BJ (cell line): Measurements from ENCODE around the gene KIF5A. TPM values are rescaled to one million over a fixed set of nuclear protein-coding genes. Genes with fewer than 3 reads are reported as not detected.

ENCODE experiments used
- CTCF ChIA-PET: fragments of 350-600 bp; formaldehyde crosslinking; extraction: SDS; loops from one replicate; lab custom pipeline; 2021; ENCODE audit warnings: antibody characterized with exemption, inconsistent platforms; lab: Yijun Ruan, JAX
- POLR2A ChIA-PET: fragments of 300-600 bp; sonication (Branson Sonifier 250); formaldehyde crosslinking; extraction: SDS; loops from one replicate; lab custom pipeline; 2021; ENCODE audit warnings: antibody characterized with exemption; lab: Charles Lee
- DNase-seq: peaks from one replicate; pipeline ENCODE4 v3.0.0-alpha.2; 2011; ENCODE audit warnings: low read depth
- H3K27me3 ChIP-seq: 2 replicates; pipeline ENCODE4 v1.6.0; 2011; ENCODE audit warnings: low read length; ENCODE audit not compliant: control insufficient read depth, insufficient read depth
- H3K36me3 ChIP-seq: 2 replicates; pipeline ENCODE4 v1.5.1; 2011; ENCODE audit warnings: low read length; ENCODE audit not compliant: control insufficient read depth, insufficient read depth
- H3K4me3 ChIP-seq: 2 replicates; pipeline ENCODE4 v1.5.1; 2011; ENCODE audit warnings: low read depth, mild to moderate bottlenecking, control low read depth, low read length
- CTCF ChIP-seq: IDR thresholded peaks from 2 replicates; pipeline ENCODE4 v1.5.1; 2011; ENCODE audit warnings: low read depth, mild to moderate bottlenecking, control low read depth, inconsistent platforms, low read length, moderate library complexity; ENCODE audit not compliant: insufficient read depth
- polyA plus RNA-seq: library from polyadenylated mRNA; depleted of rRNA; stranded (reverse); fragments of >200 nt; gene quantifications from 2 replicates; pipeline ENCODE4 v1.2.3, GENCODE V29; 2011

KIF5A gene
- polyA plus RNA-seq, 1 experiment: 0.64 TPM

- CTCF ChIA-PET: interaction anchor here (1.3 to 8.0 kb wide), 8 partner anchors 7 to 156 kb away, joined by 3 to 51 read pairs (median 6); partner anchors contain the start of gene GLI1
- peaks cover 17% of the 10 kb centered on the region for H3K36me3 ChIP-seq
- POLR2A ChIA-PET: interaction anchor here (1.1 kb wide), 1 partner anchor 11 kb away, joined by 8 read pairs; no protein-coding TSS in a partner anchor
- TF ChIP-seq CTCF: no peak
- H3K27me3 ChIP-seq: no peaks in the 10 kb centered on the region
- no peak overlapping the region for H3K4me3 ChIP-seq
- DNase-seq: no peak
These were observed 64.5 kb downstream of the KIF5A start for GRCh38 chr12:57614178-57614947.

- peaks cover 17% of the 10 kb centered on the region for H3K36me3 ChIP-seq
- no peak for TF ChIP-seq CTCF
- no peak overlapping the region for H3K4me3 ChIP-seq
- DNase-seq: no peak
- peaks cover 3% of the 10 kb centered on the region; the same call in 1 of the 2 replicates for H3K27me3 ChIP-seq
- ChIA-PET CTCF (interaction anchor here (1.3 to 8.0 kb wide), 7 partner anchors 9 to 156 kb away, joined by 3 to 51 read pairs (median 5); partner anchors contain the start of gene GLI1), POLR2A (interaction anchor here (0.6 kb wide), 1 partner anchor 342 kb away, joined by 3 read pairs; no protein-coding TSS in a partner anchor)
These were observed 65.2 kb downstream of the KIF5A start for GRCh38 chr12:57614948-57615500.

- TF ChIP-seq CTCF: no peak
- ChIA-PET CTCF (interaction anchor here (2.0 to 8.0 kb wide), 3 partner anchors 12 to 157 kb away, joined by 5 to 51 read pairs (median 8); partner anchors contain the start of gene GLI1), POLR2A (no interaction called here)
- Histone ChIP-seq H3K27me3 (peaks cover 7% of the 10 kb centered on the region), H3K36me3 (peaks cover 17% of the 10 kb centered on the region), H3K4me3 (no peak overlapping the region)
- no peak for DNase-seq
These were observed 65.8 kb downstream of the KIF5A start for GRCh38 chr12:57615637-57616036.

GRCh38 chr12:57616383-57617101, 66.7 kb downstream of the KIF5A start:
- CTCF ChIA-PET: interaction anchor here (0.6 to 8.0 kb wide), 3 partner anchors 17 to 160 kb away, joined by 3 to 51 read pairs (median 4); partner anchors contain the start of gene B4GALNT1
- Histone ChIP-seq H3K27me3 (peaks cover 15% of the 10 kb centered on the region), H3K36me3 (peaks cover 17% of the 10 kb centered on the region), H3K4me3 (no peak overlapping the region)
- POLR2A ChIA-PET: no interaction called here
- DNase-seq: no peak
- TF ChIP-seq CTCF: no peak
